ENCODE results near the gene TMEM164.

The TMEM164 gene

GRCh38 chrX:110000847-110001713 lies 1.8 kb upstream of the TMEM164 start:
- DNase-seq: no peak
- H3K4me3 Mint-ChIP-seq: peak overlapping the region; percentile 85
- H3K27me3 Mint-ChIP-seq (ENCODE audit: low read depth, poor library complexity): peaks cover 12% of the 10 kb centered on the region
- H3K9me3 Mint-ChIP-seq: peaks cover 8% of the 10 kb centered on the region
- peaks cover 12% of the 10 kb centered on the region for H3K36me3 Mint-ChIP-seq (ENCODE audit: low read depth)
- no peak overlapping the region for H3K27ac Mint-ChIP-seq
- H3K4me1 Mint-ChIP-seq: peaks cover 56% of the 10 kb centered on the region
- TF ChIP-seq CTCF (IDR thresholded peaks at IDR 0.05): no peak

- peaks cover under 1% of the 10 kb centered on the region for H3K9me3 Mint-ChIP-seq
- peaks cover 17% of the 10 kb centered on the region for H3K36me3 Mint-ChIP-seq (ENCODE audit: low read depth)
- H3K4me1 Mint-ChIP-seq: peaks cover 63% of the 10 kb centered on the region
- peak overlapping the region; percentile 85 for H3K4me3 Mint-ChIP-seq
- no peak for TF ChIP-seq CTCF (IDR thresholded peaks at IDR 0.05)
- H3K27ac Mint-ChIP-seq: peak overlapping the region; percentile 89
- peak; percentile 10 for DNase-seq
- peaks cover 9% of the 10 kb centered on the region for H3K27me3 Mint-ChIP-seq (ENCODE audit: low read depth, poor library complexity)
Observed at GRCh38 chrX:110001740-110002299, 1.1 kb upstream of the TMEM164 start.

GRCh38 chrX:110003167-110004156 lies 548 bp downstream of the TMEM164 start:
- Mint-ChIP-seq H3K4me3 (peak overlapping the region; percentile 96), H3K27ac (peak overlapping the region; percentile 77), H3K36me3 (ENCODE audit: low read depth) (peaks cover 17% of the 10 kb centered on the region), H3K27me3 (ENCODE audit: low read depth, poor library complexity) (peaks cover 9% of the 10 kb centered on the region), H3K4me1 (peaks cover 69% of the 10 kb centered on the region), H3K9me3 (no peaks in the 10 kb centered on the region)
- peak; percentile 5 for DNase-seq
- no peak for TF ChIP-seq CTCF (IDR thresholded peaks at IDR 0.05)

- no peak overlapping the region for H3K27ac Mint-ChIP-seq
- peak overlapping the region; percentile 96 for H3K4me3 Mint-ChIP-seq
- peak; percentile 35 for DNase-seq
- peaks cover 9% of the 10 kb centered on the region for H3K27me3 Mint-ChIP-seq (ENCODE audit: low read depth, poor library complexity)
- H3K4me1 Mint-ChIP-seq: peaks cover 75% of the 10 kb centered on the region
- TF ChIP-seq CTCF (IDR thresholded peaks at IDR 0.05): no peak
- H3K9me3 Mint-ChIP-seq: no peaks in the 10 kb centered on the region
- H3K36me3 Mint-ChIP-seq (ENCODE audit: low read depth): peaks cover 20% of the 10 kb centered on the region
Observed at GRCh38 chrX:110004215-110004614, 1.3 kb downstream of the TMEM164 start.

GRCh38 chrX:110004731-110005369 lies 1.9 kb downstream of the TMEM164 start:
- H3K27ac Mint-ChIP-seq: no peak overlapping the region

More at GRCh38 chrX:110004731-110005369, 1.9 kb downstream of the TMEM164 start:
- peaks cover 5% of the 10 kb centered on the region for H3K27me3 Mint-ChIP-seq (ENCODE audit: low read depth, poor library complexity)
- peaks cover 26% of the 10 kb centered on the region for H3K36me3 Mint-ChIP-seq (ENCODE audit: low read depth)
- TF ChIP-seq CTCF (IDR thresholded peaks at IDR 0.05): no peak
- no peaks in the 10 kb centered on the region for H3K9me3 Mint-ChIP-seq
- no peak for DNase-seq
- peaks cover 80% of the 10 kb centered on the region for H3K4me1 Mint-ChIP-seq
- H3K4me3 Mint-ChIP-seq: peak overlapping the region; percentile 96

Measured in nephron progenitor cell (in vitro differentiated cells).